Measurements from ENCODE around the gene STMN3.
"Not testable (repeated sequence)": the region's sequence is repeated elsewhere in the genome, so short reads cannot be mapped to it uniquely, and the experiment has no call there.

The STMN3 gene

GRCh38 chr20:63601679-63602078, 51.5 kb downstream of the STMN3 start:
- DNase-seq = not testable (repeated sequence)

DNA sequence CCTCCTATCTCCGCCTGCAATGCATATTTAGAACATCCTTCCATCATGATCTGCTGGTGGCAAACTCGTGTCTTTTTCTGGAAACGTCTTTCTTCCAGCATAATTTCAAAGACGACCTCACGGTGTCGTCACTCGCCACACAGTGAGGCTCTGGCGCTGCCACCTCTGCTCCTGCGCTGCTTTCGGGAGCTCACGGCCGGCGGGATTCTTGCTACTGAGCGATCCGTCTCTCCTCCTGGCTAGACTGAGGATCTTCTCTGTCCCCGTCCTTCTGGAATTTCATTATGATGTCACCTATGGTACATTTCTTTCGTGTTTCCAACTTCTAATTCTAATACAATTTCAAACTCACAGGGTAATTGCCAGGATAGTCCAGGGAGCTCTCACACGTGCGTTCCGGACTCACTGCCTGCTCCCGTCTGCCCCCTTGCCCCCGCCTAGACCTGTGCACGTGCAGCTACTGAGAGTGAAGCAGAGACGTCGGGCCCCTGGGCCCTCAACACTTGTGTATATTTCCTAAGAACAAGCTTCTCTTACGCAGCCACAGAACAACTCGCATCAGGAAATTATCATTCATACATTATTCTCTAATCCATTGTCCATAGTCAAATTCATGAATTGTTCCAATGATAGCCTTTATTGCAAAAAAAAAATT, 53.7 kb downstream of the STMN3 start:
- no peak for DNase-seq

GRCh38 chr20:63598479-63599395, 54.5 kb downstream of the STMN3 start:
- no peak for DNase-seq

DNA sequence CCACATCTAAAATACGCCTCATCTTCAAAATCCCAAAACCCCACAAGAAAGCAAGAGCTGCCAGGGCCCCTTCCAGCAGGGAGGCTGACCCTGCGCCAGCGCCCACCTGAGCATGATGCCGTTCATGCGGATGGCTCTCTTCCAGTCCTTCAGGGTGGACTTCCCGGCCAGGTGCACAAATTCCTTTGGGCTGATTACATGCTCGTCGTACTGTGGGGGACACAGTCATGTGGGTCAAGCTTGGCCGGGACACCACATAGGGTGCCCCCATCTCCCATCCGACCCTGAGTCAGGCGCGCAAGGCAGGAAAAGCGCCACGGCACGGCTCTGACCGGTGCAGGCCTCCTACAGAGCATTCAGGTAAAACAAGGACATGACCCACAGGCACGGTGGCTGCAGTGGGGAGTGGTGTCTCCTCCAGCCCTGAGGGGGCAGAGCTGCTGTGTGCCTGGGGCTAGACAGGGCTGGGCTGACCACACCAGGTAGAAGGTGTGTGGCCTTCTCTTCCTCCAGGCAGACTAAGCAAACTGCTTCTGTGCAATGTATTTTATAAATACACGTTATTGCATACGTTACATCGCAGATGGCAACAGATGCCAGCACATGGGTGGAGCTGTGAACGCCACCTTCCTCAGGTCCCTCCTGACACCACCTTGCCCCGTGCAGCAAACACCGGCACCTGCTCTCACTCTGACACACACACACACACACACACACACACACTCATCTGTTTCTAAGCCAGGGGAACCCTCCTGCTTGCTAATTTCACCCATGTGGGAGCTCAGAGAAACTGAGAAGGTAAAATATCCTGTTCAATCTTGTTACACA, 55.4 kb downstream of the STMN3 start:
- DNase-seq = no peak

- no peak for DNase-seq
Measured at GRCh38 chr20:63596423-63596822, 56.8 kb downstream of the STMN3 start.

GRCh38 chr20:63595416-63596127, 57.7 kb downstream of the STMN3 start:
- DNase-seq = no peak

- DNase-seq = peak; percentile 25
Measured at GRCh38 chr20:63594043-63594561, 59.1 kb downstream of the STMN3 start.

GRCh38 chr20:63592661-63593060, 60.6 kb downstream of the STMN3 start:
- DNase-seq = no peak

GRCh38 chr20:63591786-63592355, 61.4 kb downstream of the STMN3 start:
- DNase-seq = no peak

- DNase-seq = no peak
Measured at GRCh38 chr20:63591147-63591533, 62.1 kb downstream of the STMN3 start.

- no peak for DNase-seq
Measured at GRCh38 chr20:63590218-63591146, 62.7 kb downstream of the STMN3 start.

All from NCI-H226 (cell line).